ENCODE measurements around the gene LTB. TPM values are rescaled to one million over a fixed set of nuclear protein-coding genes. Genes with fewer than 3 reads are reported as not detected.

The LTB gene
- total and polyA plus RNA-seq, 9 donors: 0.58 to 2.9 (median 2.1) TPM

DNA sequence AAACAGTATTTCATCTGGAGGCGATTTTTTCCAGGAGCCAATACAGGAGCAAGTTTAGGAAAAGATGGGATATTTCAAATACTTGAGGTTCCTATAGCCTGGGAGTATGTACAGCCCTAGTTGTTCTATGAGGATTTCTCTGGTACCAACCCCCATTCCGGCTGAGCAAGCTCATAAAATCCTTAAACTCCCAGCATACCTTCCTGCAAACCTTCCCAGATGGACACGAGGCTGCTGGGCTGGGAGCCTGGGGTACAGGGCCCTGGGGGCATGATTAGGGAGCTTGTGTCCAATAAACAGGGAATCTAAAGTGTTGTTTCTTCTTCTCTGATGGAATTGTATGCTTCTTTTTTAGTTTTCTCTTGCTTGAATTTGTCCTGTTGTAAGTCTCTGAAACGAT lies 39.8 kb upstream of the LTB start:
- Histone ChIP-seq H3K36me3 (ENCODE audit: control insufficient read depth, insufficient read depth, low read length) (peaks cover 47% of the 10 kb centered on the region), H3K27ac (ENCODE audit: low read length) (peak overlapping the region; percentile 96)
- WGBS (ENCODE audit: insufficient coverage): 28% methylated on average over 2 of the region's 4 CpGs

DNA sequence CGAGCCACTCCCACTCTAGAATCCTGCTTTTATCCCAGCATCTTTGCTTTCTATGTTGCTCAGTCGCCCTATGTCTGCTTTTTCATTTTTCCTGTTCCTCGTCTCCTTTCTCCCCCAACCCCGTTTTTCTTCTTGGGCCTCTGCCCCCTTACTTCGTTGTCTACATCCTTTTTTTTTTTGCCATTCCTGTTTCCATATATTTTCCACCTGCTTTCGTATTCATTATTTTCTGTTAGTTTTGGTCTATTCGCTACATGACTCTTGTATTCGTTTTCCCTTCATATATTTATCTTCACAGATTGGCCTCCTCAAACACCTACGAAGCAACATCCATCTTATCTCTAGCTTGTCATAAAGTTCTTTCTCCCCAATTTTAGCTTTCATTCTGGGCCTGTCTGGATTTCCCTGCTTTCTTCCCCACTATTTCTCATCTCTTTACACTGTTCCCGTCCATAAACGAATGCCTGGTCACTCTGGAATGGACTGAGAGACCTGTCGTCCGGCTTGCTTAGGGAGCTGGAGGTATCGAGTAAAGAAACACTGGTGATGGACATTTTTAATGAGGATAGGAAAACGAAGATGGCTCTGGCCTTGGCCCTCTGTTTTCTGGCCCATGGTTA lies 39.2 kb upstream of the LTB start:
- Histone ChIP-seq H3K36me3 (ENCODE audit: control insufficient read depth, insufficient read depth, low read length) (peaks cover 42% of the 10 kb centered on the region), H3K9me3 (replicated peaks; ENCODE audit: control insufficient read depth, low read depth, low read length) (no peaks in the 10 kb centered on the region), H3K27ac (ENCODE audit: low read length) (peak overlapping the region; percentile 96), H3K4me1 (ENCODE audit: control insufficient read depth, insufficient read depth, low read length) (peaks cover 10% of the 10 kb centered on the region), H3K27me3 (ENCODE audit: control insufficient read depth, insufficient read depth, low read length) (no peaks in the 10 kb centered on the region), H3K4me3 (ENCODE audit: low read length) (peak overlapping the region; percentile 76)
- DNase-seq: no peak
- WGBS (ENCODE audit: insufficient coverage): 4% methylated on average over 9 of the region's 15 CpGs

More for the DNA sequence above, 39.8 kb upstream of the LTB start:
- Histone ChIP-seq H3K9me3 (replicated peaks; ENCODE audit: control insufficient read depth, low read depth, low read length) (no peaks in the 10 kb centered on the region), H3K27me3 (ENCODE audit: control insufficient read depth, insufficient read depth, low read length) (no peaks in the 10 kb centered on the region), H3K4me1 (ENCODE audit: control insufficient read depth, insufficient read depth, low read length) (peaks cover 10% of the 10 kb centered on the region), H3K4me3 (ENCODE audit: low read length) (peak overlapping the region; percentile 76)
- DNase-seq: no peak

DNA sequence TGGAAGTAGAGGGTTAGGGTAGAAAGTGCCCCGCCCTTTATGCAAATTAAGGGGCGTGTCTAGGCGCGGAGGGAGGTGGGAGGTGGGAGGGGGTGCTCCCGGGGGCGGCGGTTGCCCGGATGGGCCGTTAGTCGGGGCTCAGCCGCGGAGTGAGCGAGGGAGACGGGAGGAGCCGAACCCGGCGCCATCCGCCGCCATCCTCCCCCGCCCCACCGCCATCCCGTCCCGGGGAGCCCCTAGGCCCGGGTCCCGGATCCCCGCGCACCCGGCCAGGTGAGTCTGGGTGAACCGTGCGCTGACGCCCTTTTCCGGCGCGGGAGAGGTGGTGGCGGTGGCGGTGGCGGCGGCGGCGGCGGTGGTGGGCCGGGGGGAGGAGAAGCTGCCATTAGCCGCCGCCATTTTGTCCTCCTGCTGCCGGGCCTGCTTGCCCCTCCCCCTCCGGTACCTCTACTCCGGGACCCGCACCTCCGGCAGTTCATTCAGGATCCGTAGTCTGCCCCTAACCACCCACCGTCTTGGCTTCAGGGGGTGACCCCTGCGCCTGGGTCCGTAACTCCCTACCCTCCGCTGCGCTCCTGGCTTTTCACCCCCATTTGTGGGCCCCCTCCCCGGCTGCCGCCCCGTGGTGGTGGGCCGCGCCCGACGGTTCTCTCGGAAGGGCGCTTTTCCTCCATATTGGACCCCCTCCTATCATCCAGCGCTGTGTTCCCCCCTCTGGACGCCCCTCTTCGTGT lies 38.5 kb upstream of the LTB start, which contains the start of gene PRRC2A:
Gene PRRC2A, plus strand, starts transcription at position 130 of the 734 bp plus-strand sequence. CDS start 2,075 bp downstream, outside the sequence.
- under 1% methylated on average over 59 of the region's 67 CpGs for WGBS (ENCODE audit: insufficient coverage)

DNA sequence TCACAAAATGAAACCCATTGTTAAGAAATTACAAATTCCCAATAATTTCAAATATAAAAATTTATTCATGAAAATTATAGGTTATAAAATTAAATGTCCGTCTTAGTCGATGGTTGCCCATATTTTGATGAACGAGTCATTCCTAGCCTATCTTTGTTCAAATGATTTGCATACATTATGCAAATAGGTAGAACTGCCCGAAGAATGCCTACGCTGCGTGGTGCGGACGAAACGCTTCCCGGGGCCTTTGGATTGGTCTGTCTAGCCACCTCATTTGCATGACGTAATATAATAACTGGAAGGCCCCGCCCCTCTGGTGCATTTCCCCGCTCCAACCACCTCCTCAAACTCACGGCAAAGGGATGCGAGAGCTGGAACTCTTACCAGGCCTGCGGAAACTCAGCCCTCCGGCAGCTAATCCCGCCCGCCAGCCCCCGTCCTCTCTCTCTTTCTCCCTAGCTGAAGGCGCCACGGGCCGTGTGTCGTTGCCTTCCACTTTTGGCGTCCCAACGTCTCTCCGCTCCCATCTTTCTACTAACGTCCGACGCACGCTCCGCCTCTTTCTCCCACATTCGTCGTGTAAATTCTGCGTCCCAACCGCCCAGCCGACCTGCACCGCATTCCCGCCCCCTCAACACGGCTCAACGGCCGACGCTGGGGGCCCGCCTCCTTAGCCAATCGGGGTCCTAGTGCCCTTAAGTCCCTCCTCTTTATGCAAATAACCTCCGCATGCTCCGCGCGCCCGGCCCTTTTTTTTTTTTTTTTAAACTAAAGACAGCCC lies 37.8 kb upstream of the LTB start:
- H3K36me3 ChIP-seq (ENCODE audit: control insufficient read depth, insufficient read depth, low read length): peaks cover 28% of the 10 kb centered on the region
- H3K4me3 ChIP-seq (ENCODE audit: low read length): peak overlapping the region; percentile 67
- WGBS (ENCODE audit: insufficient coverage): 0% methylated on average over 34 of the region's 50 CpGs
- peak; percentile 100 for DNase-seq
- H3K27me3 ChIP-seq (ENCODE audit: control insufficient read depth, insufficient read depth, low read length): no peaks in the 10 kb centered on the region
- H3K27ac ChIP-seq (ENCODE audit: low read length): peak overlapping the region; percentile 100
- H3K4me1 ChIP-seq (ENCODE audit: control insufficient read depth, insufficient read depth, low read length): peaks cover 10% of the 10 kb centered on the region
- no peaks in the 10 kb centered on the region for H3K9me3 ChIP-seq (replicated peaks; ENCODE audit: control insufficient read depth, low read depth, low read length)

More for the DNA sequence above, 38.5 kb upstream of the LTB start, which contains the start of gene PRRC2A:
- peaks cover 10% of the 10 kb centered on the region for H3K4me1 ChIP-seq (ENCODE audit: control insufficient read depth, insufficient read depth, low read length)
- H3K4me3 ChIP-seq (ENCODE audit: low read length): peak within 1 kb of the TSS; percentile 76
- H3K36me3 ChIP-seq (ENCODE audit: control insufficient read depth, insufficient read depth, low read length): peaks cover 36% of the 10 kb centered on the region
- no peaks in the 10 kb centered on the region for H3K9me3 ChIP-seq (replicated peaks; ENCODE audit: control insufficient read depth, low read depth, low read length)
- H3K27me3 ChIP-seq (ENCODE audit: control insufficient read depth, insufficient read depth, low read length): no peaks in the 10 kb centered on the region
- peak within 1 kb of the TSS; percentile 100 for H3K27ac ChIP-seq (ENCODE audit: low read length)
- DNase-seq: peak; percentile 87

DNA sequence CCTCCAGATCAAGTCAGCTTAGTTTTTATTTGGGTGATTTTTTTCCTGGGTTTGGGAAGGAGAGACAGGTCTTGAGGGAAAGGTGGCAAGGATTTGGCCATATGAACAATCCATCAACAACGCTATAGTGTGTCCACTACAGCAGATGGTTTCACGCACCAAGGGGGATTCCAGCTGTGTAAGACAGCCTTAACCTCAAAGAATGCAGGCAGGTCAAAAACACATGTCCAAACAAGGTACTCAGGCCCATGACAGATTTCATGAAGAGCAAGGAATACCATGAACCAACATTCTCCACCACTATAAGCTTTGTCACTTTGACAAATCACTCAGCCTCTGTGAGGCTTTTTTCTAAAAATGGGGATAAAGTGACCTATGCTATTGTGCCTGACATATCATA lies 34.8 kb upstream of the LTB start:
- Histone ChIP-seq H3K27ac (ENCODE audit: low read length) (no peak overlapping the region), H3K4me3 (ENCODE audit: low read length) (no peak overlapping the region), H3K36me3 (ENCODE audit: control insufficient read depth, insufficient read depth, low read length) (peaks cover 3% of the 10 kb centered on the region), H3K27me3 (ENCODE audit: control insufficient read depth, insufficient read depth, low read length) (peaks cover 2% of the 10 kb centered on the region), H3K4me1 (ENCODE audit: control insufficient read depth, insufficient read depth, low read length) (peaks cover 4% of the 10 kb centered on the region), H3K9me3 (replicated peaks; ENCODE audit: control insufficient read depth, low read depth, low read length) (no peaks in the 10 kb centered on the region)
- DNase-seq: no peak
- 86% methylated on average over 1 of the region's 2 CpGs for WGBS (ENCODE audit: insufficient coverage)

DNA sequence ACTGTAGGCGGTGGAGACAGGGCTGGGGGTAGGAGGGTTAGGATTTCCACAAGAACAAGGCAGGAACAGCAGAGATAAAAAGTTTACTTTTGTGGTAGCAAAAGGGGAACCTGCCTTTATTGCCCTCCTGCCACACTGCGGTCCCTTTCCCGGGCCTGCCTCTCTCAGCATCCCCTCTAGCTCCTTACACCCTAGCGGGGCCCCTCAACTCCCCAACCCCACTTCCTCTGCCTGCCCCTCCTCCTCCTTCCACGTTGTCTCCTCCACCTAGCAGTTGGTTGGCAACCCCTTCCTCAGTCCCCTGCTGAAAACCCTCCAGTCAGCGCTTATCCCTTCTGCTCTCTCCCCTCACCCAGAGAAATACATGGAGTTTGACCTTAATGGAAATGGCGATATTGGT lies 33.5 kb upstream of the LTB start:
- 13% methylated on average over 5 of the region's 7 CpGs for WGBS (ENCODE audit: insufficient coverage)
- Histone ChIP-seq H3K4me1 (ENCODE audit: control insufficient read depth, insufficient read depth, low read length) (no peaks in the 10 kb centered on the region), H3K36me3 (ENCODE audit: control insufficient read depth, insufficient read depth, low read length) (peaks cover 3% of the 10 kb centered on the region), H3K4me3 (ENCODE audit: low read length) (peak overlapping the region; percentile 24), H3K27ac (ENCODE audit: low read length) (no peak overlapping the region), H3K27me3 (ENCODE audit: control insufficient read depth, insufficient read depth, low read length) (peaks cover 2% of the 10 kb centered on the region), H3K9me3 (replicated peaks; ENCODE audit: control insufficient read depth, low read depth, low read length) (no peaks in the 10 kb centered on the region)
- DNase-seq: no peak

GRCh38 chr6:31614684-31615578 lies 32.7 kb upstream of the LTB start, which contains the start of gene AIF1:
AIF1 (plus strand) TSS chr6:31615234; CDS start chr6:31615330, 96 bp downstream.
- peaks cover 2% of the 10 kb centered on the region for H3K27me3 ChIP-seq (ENCODE audit: control insufficient read depth, insufficient read depth, low read length)
- H3K27ac ChIP-seq (ENCODE audit: low read length): no peak within 1 kb of the TSS
- DNase-seq: peak; percentile 66
- no peaks in the 10 kb centered on the region for H3K9me3 ChIP-seq (replicated peaks; ENCODE audit: control insufficient read depth, low read depth, low read length)
- peaks cover 3% of the 10 kb centered on the region for H3K36me3 ChIP-seq (ENCODE audit: control insufficient read depth, insufficient read depth, low read length)
- WGBS (ENCODE audit: insufficient coverage): 13% methylated on average over 3 of the region's 6 CpGs
- H3K4me3 ChIP-seq (ENCODE audit: low read length): peak within 1 kb of the TSS; percentile 24
- H3K4me1 ChIP-seq (ENCODE audit: control insufficient read depth, insufficient read depth, low read length): no peaks in the 10 kb centered on the region

DNA sequence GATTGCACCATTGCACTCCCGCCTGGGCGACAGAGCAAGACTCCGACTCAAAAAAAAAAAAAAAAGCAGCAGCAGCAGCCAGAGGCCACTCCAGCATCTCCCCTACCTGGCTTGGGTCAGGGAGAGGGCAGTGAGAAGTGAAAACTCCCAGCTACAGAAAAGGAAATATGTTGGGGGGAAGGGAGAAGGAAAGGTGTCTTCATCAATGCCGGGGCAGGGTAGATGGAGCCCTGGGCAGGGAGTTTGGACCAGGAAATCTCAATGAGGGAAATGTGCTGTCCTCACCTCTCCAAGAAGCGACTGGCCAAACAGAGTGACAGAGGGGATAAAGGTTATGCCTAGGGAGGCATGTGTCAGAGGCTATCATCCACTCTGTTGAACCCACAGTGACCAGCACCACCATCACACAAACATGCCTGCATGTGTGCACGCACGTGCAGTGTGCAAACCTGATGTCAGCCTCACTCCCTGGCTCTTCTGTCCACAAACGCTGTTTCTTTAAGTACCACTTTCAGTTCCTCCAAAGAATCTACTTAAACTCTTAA lies 31.9 kb upstream of the LTB start:
- Histone ChIP-seq H3K4me1 (ENCODE audit: control insufficient read depth, insufficient read depth, low read length) (no peaks in the 10 kb centered on the region), H3K36me3 (ENCODE audit: control insufficient read depth, insufficient read depth, low read length) (peaks cover 3% of the 10 kb centered on the region), H3K9me3 (replicated peaks; ENCODE audit: control insufficient read depth, low read depth, low read length) (no peaks in the 10 kb centered on the region), H3K4me3 (ENCODE audit: low read length) (no peak overlapping the region), H3K27me3 (ENCODE audit: control insufficient read depth, insufficient read depth, low read length) (peaks cover 2% of the 10 kb centered on the region), H3K27ac (ENCODE audit: low read length) (no peak overlapping the region)
- WGBS (ENCODE audit: insufficient coverage): 85% methylated on average over 3 of the region's 8 CpGs
- DNase-seq: no peak

DNA sequence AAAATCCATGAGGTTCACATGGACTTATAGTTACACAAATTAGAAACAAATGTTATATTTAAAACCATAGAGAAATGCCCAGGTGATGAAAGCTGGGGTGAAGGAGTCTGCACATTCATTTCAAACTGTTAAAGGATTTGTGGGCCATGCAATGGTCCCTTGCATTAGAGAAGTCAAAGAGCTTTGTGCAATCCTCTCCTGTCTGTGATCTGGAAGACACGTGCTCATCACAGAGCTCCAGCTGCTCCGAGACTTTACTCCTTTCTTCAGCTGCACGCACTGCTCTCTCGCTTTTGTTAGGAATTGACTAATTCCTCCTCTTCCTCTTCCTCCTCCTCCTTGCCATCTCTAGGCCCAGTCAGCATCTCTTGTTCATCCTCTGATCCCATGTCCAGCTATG lies 28.7 kb upstream of the LTB start:
- H3K27me3 ChIP-seq (ENCODE audit: control insufficient read depth, insufficient read depth, low read length): peaks cover 2% of the 10 kb centered on the region
- H3K27ac ChIP-seq (ENCODE audit: low read length): peak overlapping the region; percentile 7
- no peaks in the 10 kb centered on the region for H3K36me3 ChIP-seq (ENCODE audit: control insufficient read depth, insufficient read depth, low read length)
- WGBS (ENCODE audit: insufficient coverage): 35% methylated on average over 4 of the region's 4 CpGs
- H3K4me3 ChIP-seq (ENCODE audit: low read length): no peak overlapping the region
- no peaks in the 10 kb centered on the region for H3K9me3 ChIP-seq (replicated peaks; ENCODE audit: control insufficient read depth, low read depth, low read length)
- DNase-seq: peak; percentile 56
- H3K4me1 ChIP-seq (ENCODE audit: control insufficient read depth, insufficient read depth, low read length): no peaks in the 10 kb centered on the region
